HEK293 (cell line): ENCODE measurements around the gene RAC2.

Experiments used
- CTCF ChIP-seq: fragments of 450-650 bp; formaldehyde crosslinking; IDR thresholded peaks from 2 replicates; pipeline ENCODE4 v1.5.1; 2016; ENCODE audit warnings: missing biosample characterization, missing genetic modification characterization
- KLF16 ChIP-seq: fragments of 450-650 bp; formaldehyde crosslinking; IDR thresholded peaks from 2 replicates; pipeline ENCODE4 v1.5.1; 2017; ENCODE audit warnings: missing biosample characterization, missing genetic modification characterization
- MYNN ChIP-seq: fragments of 450-650 bp; formaldehyde crosslinking; IDR thresholded peaks from 2 replicates; pipeline ENCODE4 v1.5.1; 2016; ENCODE audit warnings: missing biosample characterization, missing genetic modification characterization, borderline replicate concordance
- YY1 ChIP-seq: fragments of 450-650 bp; formaldehyde crosslinking; IDR thresholded peaks from 2 replicates; pipeline ENCODE4 v1.5.1; 2018; ENCODE audit warnings: missing biosample characterization, missing genetic modification characterization
- ZBTB1 ChIP-seq: fragments of 450-650 bp; formaldehyde crosslinking; IDR thresholded peaks from 2 replicates; pipeline ENCODE4 v1.5.1; 2016; ENCODE audit warnings: missing biosample characterization, missing genetic modification characterization
- ZBTB8A ChIP-seq: fragments of 450-650 bp; formaldehyde crosslinking; IDR thresholded peaks from 2 replicates; pipeline ENCODE4 v1.5.1; 2016; ENCODE audit warnings: missing biosample characterization, missing genetic modification characterization
- ZNF10 ChIP-seq: fragments of 450-650 bp; formaldehyde crosslinking; IDR thresholded peaks from 2 replicates; pipeline ENCODE4 v1.5.1; 2017; ENCODE audit warnings: missing biosample characterization, missing genetic modification characterization
- ZNF138 ChIP-seq: fragments of 450-650 bp; formaldehyde crosslinking; IDR thresholded peaks from 2 replicates; pipeline ENCODE4 v1.5.1; 2016; ENCODE audit warnings: missing biosample characterization, missing genetic modification characterization, borderline replicate concordance
- ZNF529 ChIP-seq: fragments of 450-650 bp; formaldehyde crosslinking; IDR thresholded peaks from 2 replicates; pipeline ENCODE4 v1.5.1; 2017; ENCODE audit warnings: missing genetic modification characterization, missing biosample characterization; ENCODE audit not compliant: insufficient replicate concordance
- ZNF670 ChIP-seq: fragments of 450-650 bp; formaldehyde crosslinking; IDR thresholded peaks from 2 replicates; pipeline ENCODE4 v1.5.1; 2016; ENCODE audit warnings: missing biosample characterization, missing genetic modification characterization, low read depth
- ZNF776 ChIP-seq: fragments of 450-650 bp; formaldehyde crosslinking; IDR thresholded peaks from 2 replicates; pipeline ENCODE4 v1.5.0; 2017; ENCODE audit warnings: missing biosample characterization, missing genetic modification characterization, borderline replicate concordance
- ZNF792 ChIP-seq: fragments of 450-650 bp; formaldehyde crosslinking; IDR thresholded peaks from 2 replicates; pipeline ENCODE4 v1.5.1; 2016; ENCODE audit warnings: missing biosample characterization, missing genetic modification characterization

GRCh38 chr22:37281195-37281594, 37.1 kb upstream of the RAC2 start:
- TF ChIP-seq ZNF529 (tag by site-specific recombination) (no peak), CTCF (no peak), KLF16 (tag by site-specific recombination) (no peak), ZBTB8A (tag by site-specific recombination) (no peak), YY1 (no peak), ZNF10 (tag by site-specific recombination) (no peak), ZNF792 (tag by site-specific recombination) (no peak), ZNF670 (no peak), ZBTB1 (tag by site-specific recombination) (no peak), ZNF776 (tag by site-specific recombination) (no peak), ZNF138 (tag by site-specific recombination) (no peak), MYNN (no peak)
